GM23338 (cell line): ENCODE results near the gene AP1G2. TPM values are rescaled to one million over a fixed set of nuclear protein-coding genes. Genes with fewer than 3 reads are reported as not detected.

Experiments used
- ATAC-seq: fragments of 200-7000 bp; cut with Tn5 transposase; 3 replicates; pipeline ENCODE4 v1.9.1; 2020
- DNase-seq: peaks from one replicate; pipeline ENCODE4 v3.0.0-alpha.2; 2015; ENCODE audit warnings: low spot score
- H2AFZ ChIP-seq: fragments of 200-600 bp; sonication (generic); 2 replicates; pipeline ENCODE4 v1.8.0; 2016; ENCODE audit warnings: antibody characterized with exemption, mild to moderate bottlenecking, moderate library complexity
- H3F3A ChIP-seq: fragments of 200-600 bp; sonication (generic); replicated peaks from 2 replicates; pipeline ENCODE4 v1.8.0; 2017; ENCODE audit warnings: antibody characterized with exemption, mixed run types, low read depth
- H3K27ac ChIP-seq: fragments of 200-600 bp; sonication (generic); 2 replicates; pipeline ENCODE4 v1.6.1; 2016; ENCODE audit warnings: low read depth
- H3K27me3 ChIP-seq: fragments of 200-600 bp; sonication (generic); 2 replicates; pipeline ENCODE4 v1.8.0; 2016; ENCODE audit warnings: mild to moderate bottlenecking, mixed run types, moderate library complexity; ENCODE audit not compliant: insufficient read depth
- H3K36me3 ChIP-seq: fragments of 200-600 bp; sonication (generic); 2 replicates; pipeline ENCODE4 v1.8.0; 2016; ENCODE audit warnings: mild to moderate bottlenecking; ENCODE audit not compliant: insufficient read depth
- H3K4me1 ChIP-seq: fragments of 200-600 bp; sonication (generic); 2 replicates; pipeline ENCODE4 v1.8.0; 2016; ENCODE audit warnings: mild to moderate bottlenecking, moderate library complexity; ENCODE audit not compliant: insufficient read depth
- H3K4me2 ChIP-seq: fragments of 200-600 bp; sonication (generic); 2 replicates; pipeline ENCODE4 v1.7.1; 2017; ENCODE audit warnings: mixed run types
- H3K4me3 ChIP-seq: fragments of 200-600 bp; sonication (generic); 2 replicates; pipeline ENCODE4 v1.6.1; 2016; ENCODE audit warnings: mixed run types
- H3K79me2 ChIP-seq: fragments of 200-600 bp; sonication (generic); replicated peaks from 2 replicates; pipeline ENCODE4 v1.8.0; 2017; ENCODE audit warnings: mild to moderate bottlenecking; ENCODE audit not compliant: insufficient read depth
- H3K9me2 ChIP-seq: fragments of 200-600 bp; sonication (generic); 2 replicates; pipeline ENCODE4 v1.8.0; 2017; ENCODE audit not compliant: insufficient read depth
- H4K20me1 ChIP-seq: fragments of 200-600 bp; sonication (generic); replicated peaks from 2 replicates; pipeline ENCODE4 v1.8.0; 2017; ENCODE audit warnings: mild to moderate bottlenecking; ENCODE audit not compliant: insufficient read depth
- H3K27ac Mint-ChIP-seq: 2 replicates; pipeline ENCODE4 v1.8.0; 2020; ENCODE audit warnings: inconsistent platforms, mild to moderate bottlenecking, moderate library complexity, mixed read lengths
- H3K27me3 Mint-ChIP-seq: 3 replicates; pipeline ENCODE4 v1.8.0; 2022; ENCODE audit warnings: low read depth, mild to moderate bottlenecking, moderate library complexity, mixed read lengths, inconsistent platforms; ENCODE audit not compliant: insufficient read depth, poor library complexity
- H3K36me3 Mint-ChIP-seq: 3 replicates; pipeline ENCODE4 v1.8.0; 2021; ENCODE audit warnings: low read depth, mild to moderate bottlenecking, inconsistent platforms, moderate library complexity, mixed read lengths
- H3K4me1 Mint-ChIP-seq: 3 replicates; pipeline ENCODE4 v1.8.0; 2020; ENCODE audit warnings: mild to moderate bottlenecking, inconsistent platforms, mixed read lengths
- H3K4me3 Mint-ChIP-seq: 3 replicates; pipeline ENCODE4 v1.8.0; 2021; ENCODE audit warnings: moderate library complexity, mild to moderate bottlenecking, inconsistent platforms, mixed read lengths
- H3K9me3 Mint-ChIP-seq: 3 replicates; pipeline ENCODE4 v1.8.0; 2020; ENCODE audit warnings: moderate library complexity, mild to moderate bottlenecking, inconsistent platforms, mixed read lengths
- POLR2AphosphoS5 ChIP-seq: IDR thresholded peaks from 2 replicates; pipeline ENCODE4 v1.6.1; 2016; ENCODE audit warnings: antibody characterized with exemption, low read depth
- polyA plus RNA-seq: library from polyadenylated mRNA; unstranded; fragments of >200 nt; fragmentation: Nextera tagmentation; extraction: Ambion mirVana; gene quantifications from 2 replicates; pipeline ENCODE4 v1.2.1, GENCODE V29; 2016
- total RNA-seq: library from RNA; depleted of rRNA; stranded (reverse); fragments of >200 nt; shearing (Covaris generic); gene quantifications from 2 replicates; pipeline ENCODE4 v1.2.3, GENCODE V29; 2014
- TF ChIP-seq, protein P1 (sequence below): IDR thresholded peaks from 2 replicates; pipeline ENCODE4 v1.6.1; 2016; ENCODE audit warnings: antibody characterized with exemption
- TF ChIP-seq, protein P2 (sequence below): IDR thresholded peaks from one replicate; pipeline ENCODE4 v1.6.1; 2018; ENCODE audit warnings: antibody characterized with exemption; ENCODE audit not compliant: unreplicated experiment

The AP1G2 gene
- total and polyA plus RNA-seq, 2 experiments from 2014 or later = 55.3 to 63.5 TPM

DNA sequence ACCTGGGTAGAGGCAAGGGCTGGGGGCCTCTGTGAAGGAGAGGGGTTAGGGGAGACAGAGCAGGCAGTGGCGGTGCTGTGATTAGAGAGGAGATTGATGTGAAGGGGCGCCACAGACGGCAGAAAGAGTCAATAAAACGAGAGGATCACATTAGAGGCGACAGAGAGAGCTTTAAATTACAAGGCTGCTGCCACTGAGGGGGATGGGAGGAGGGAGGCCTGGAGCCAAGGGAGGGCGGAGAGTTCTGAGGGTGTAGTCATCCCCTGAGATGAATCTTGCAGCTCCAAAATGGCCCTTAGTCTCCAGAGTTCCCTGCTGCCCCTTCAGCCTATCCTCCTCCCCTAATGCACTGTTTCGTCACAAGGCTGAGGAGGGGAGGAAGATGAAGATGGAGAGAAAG lies 28.8 kb downstream of the AP1G2 start:
- Mint-ChIP-seq H3K4me1 (peaks cover 62% of the 10 kb centered on the region), H3K27ac (peak overlapping the region; percentile 96), H3K36me3 (peaks cover 47% of the 10 kb centered on the region), H3K9me3 (no peaks in the 10 kb centered on the region), H3K4me3 (peak overlapping the region; percentile 85), H3K27me3 (peaks cover 22% of the 10 kb centered on the region)
- peak overlapping the region; percentile 90 for H3K4me2 ChIP-seq
- H3K36me3 ChIP-seq = peaks cover 6% of the 10 kb centered on the region; the same call in 1 of the 2 replicates
- H3K79me2 ChIP-seq = peaks cover 31% of the 10 kb centered on the region
- DNase-seq (peak; percentile 79), ATAC-seq (peak; percentile 31)
- no peaks in the 10 kb centered on the region for H3K9me2 ChIP-seq
- H3K27me3 ChIP-seq = no peaks in the 10 kb centered on the region
- peak overlapping the region; percentile 60 for H3K4me3 ChIP-seq
- peaks cover 50% of the 10 kb centered on the region for H3K4me1 ChIP-seq
- H3K27ac ChIP-seq = peak overlapping the region; percentile 100
- no peaks in the 10 kb centered on the region for H4K20me1 ChIP-seq
- TF ChIP-seq POLR2AphosphoS5 = peak; percentile 47; the same call in 1 of the 2 replicates
- TF ChIP-seq, protein P1, sequence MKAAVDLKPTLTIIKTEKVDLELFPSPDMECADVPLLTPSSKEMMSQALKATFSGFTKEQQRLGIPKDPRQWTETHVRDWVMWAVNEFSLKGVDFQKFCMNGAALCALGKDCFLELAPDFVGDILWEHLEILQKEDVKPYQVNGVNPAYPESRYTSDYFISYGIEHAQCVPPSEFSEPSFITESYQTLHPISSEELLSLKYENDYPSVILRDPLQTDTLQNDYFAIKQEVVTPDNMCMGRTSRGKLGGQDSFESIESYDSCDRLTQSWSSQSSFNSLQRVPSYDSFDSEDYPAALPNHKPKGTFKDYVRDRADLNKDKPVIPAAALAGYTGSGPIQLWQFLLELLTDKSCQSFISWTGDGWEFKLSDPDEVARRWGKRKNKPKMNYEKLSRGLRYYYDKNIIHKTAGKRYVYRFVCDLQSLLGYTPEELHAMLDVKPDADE = no peak
- no peak overlapping the region for H2AFZ ChIP-seq
- H3F3A ChIP-seq = peaks cover 11% of the 10 kb centered on the region

DNA sequence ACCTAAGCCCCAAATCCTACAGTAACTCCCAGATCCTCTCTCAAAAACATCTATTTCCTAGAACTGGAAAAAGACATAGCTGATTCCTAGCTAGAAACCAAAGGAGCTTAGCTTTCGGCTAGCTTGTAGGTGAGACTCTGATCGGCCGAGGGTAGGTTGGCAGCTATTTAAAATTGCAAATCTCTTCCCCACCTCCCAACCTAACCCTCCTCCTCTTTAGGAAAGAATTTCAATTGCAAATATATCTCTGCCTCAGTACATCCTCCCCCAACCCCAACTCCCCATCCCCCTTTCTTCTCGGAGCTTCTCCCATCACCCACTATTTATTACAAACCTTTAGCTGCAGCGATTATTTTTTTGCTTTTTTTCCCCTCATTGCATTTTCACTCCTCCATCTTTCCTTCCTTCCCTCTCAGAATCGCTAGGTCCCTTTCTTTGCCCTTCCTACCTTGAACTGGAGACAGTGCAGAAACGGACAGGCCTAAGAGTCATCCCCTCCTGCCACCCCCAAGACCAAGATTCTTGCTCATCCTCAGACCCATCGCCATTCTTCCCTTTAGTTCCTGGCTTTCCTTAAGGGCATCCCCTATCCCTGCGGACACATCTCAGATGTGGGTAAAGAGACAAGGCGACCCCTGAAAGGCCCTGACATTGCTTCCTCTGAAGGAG lies 29.4 kb downstream of the AP1G2 start:
- no peak overlapping the region for H2AFZ ChIP-seq
- H3K4me1 ChIP-seq = peaks cover 44% of the 10 kb centered on the region
- ATAC-seq (peak; percentile 46), DNase-seq (peak; percentile 75)
- peaks cover 11% of the 10 kb centered on the region for H3F3A ChIP-seq
- Mint-ChIP-seq H3K9me3 (no peaks in the 10 kb centered on the region), H3K27ac (peak overlapping the region; percentile 96), H3K27me3 (peaks cover 22% of the 10 kb centered on the region), H3K4me3 (peak overlapping the region; percentile 85), H3K36me3 (peaks cover 45% of the 10 kb centered on the region), H3K4me1 (peaks cover 56% of the 10 kb centered on the region)
- H3K9me2 ChIP-seq = no peaks in the 10 kb centered on the region
- H3K79me2 ChIP-seq = peaks cover 25% of the 10 kb centered on the region
- peak; percentile 76 for TF ChIP-seq POLR2AphosphoS5
- TF ChIP-seq, protein P2, sequence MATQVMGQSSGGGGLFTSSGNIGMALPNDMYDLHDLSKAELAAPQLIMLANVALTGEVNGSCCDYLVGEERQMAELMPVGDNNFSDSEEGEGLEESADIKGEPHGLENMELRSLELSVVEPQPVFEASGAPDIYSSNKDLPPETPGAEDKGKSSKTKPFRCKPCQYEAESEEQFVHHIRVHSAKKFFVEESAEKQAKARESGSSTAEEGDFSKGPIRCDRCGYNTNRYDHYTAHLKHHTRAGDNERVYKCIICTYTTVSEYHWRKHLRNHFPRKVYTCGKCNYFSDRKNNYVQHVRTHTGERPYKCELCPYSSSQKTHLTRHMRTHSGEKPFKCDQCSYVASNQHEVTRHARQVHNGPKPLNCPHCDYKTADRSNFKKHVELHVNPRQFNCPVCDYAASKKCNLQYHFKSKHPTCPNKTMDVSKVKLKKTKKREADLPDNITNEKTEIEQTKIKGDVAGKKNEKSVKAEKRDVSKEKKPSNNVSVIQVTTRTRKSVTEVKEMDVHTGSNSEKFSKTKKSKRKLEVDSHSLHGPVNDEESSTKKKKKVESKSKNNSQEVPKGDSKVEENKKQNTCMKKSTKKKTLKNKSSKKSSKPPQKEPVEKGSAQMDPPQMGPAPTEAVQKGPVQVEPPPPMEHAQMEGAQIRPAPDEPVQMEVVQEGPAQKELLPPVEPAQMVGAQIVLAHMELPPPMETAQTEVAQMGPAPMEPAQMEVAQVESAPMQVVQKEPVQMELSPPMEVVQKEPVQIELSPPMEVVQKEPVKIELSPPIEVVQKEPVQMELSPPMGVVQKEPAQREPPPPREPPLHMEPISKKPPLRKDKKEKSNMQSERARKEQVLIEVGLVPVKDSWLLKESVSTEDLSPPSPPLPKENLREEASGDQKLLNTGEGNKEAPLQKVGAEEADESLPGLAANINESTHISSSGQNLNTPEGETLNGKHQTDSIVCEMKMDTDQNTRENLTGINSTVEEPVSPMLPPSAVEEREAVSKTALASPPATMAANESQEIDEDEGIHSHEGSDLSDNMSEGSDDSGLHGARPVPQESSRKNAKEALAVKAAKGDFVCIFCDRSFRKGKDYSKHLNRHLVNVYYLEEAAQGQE = no peak
- H3K27ac ChIP-seq = peak overlapping the region; percentile 100
- H3K4me2 ChIP-seq = peak overlapping the region; percentile 90
- peaks cover 6% of the 10 kb centered on the region; the same call in 1 of the 2 replicates for H3K36me3 ChIP-seq
- H4K20me1 ChIP-seq = no peaks in the 10 kb centered on the region
- no peaks in the 10 kb centered on the region for H3K27me3 ChIP-seq
- H3K4me3 ChIP-seq = peak overlapping the region; percentile 60
